Endodermal cell (in vitro differentiated cells): Measurements from ENCODE around the gene HOXD3. TPM values are rescaled to one million over a fixed set of nuclear protein-coding genes. Genes with fewer than 3 reads are reported as not detected.

ENCODE experiments used
- DNase-seq: peaks from one replicate; pipeline ENCODE4 v3.0.0-alpha.2; 2017
- H3K27ac ChIP-seq: 2 replicates; pipeline ENCODE4 v1.5.1; 2013; ENCODE audit warnings: mild to moderate bottlenecking, low read depth, low read length, moderate library complexity
- H3K27me3 ChIP-seq: 2 replicates; pipeline ENCODE4 v1.6.1; 2013; ENCODE audit warnings: mild to moderate bottlenecking, low read length, moderate library complexity; ENCODE audit not compliant: insufficient read depth, control insufficient read depth, poor library complexity, severe bottlenecking
- H3K36me3 ChIP-seq: 2 replicates; pipeline ENCODE4 v1.7.0; 2013; ENCODE audit warnings: mild to moderate bottlenecking, low read length, moderate library complexity; ENCODE audit not compliant: control insufficient read depth, insufficient read depth
- H3K4me1 ChIP-seq: one replicate; pipeline ENCODE4 v1.7.0; 2013; ENCODE audit warnings: low read length; ENCODE audit not compliant: control insufficient read depth, insufficient read depth
- H3K4me3 ChIP-seq: 2 replicates; pipeline ENCODE4 v1.5.1; 2013; ENCODE audit warnings: mild to moderate bottlenecking, low read length, moderate library complexity
- H3K9ac ChIP-seq: 2 replicates; pipeline ENCODE4 v1.6.1; 2013; ENCODE audit warnings: mild to moderate bottlenecking, low read length, moderate library complexity; ENCODE audit not compliant: poor library complexity, severe bottlenecking; ENCODE audit errors: extremely low read depth
- H3K9me3 ChIP-seq: 2 replicates; pipeline ENCODE4 v1.6.1; 2013; ENCODE audit warnings: mild to moderate bottlenecking, low read length, moderate library complexity; ENCODE audit not compliant: control insufficient read depth
- H3K27ac Mint-ChIP-seq: 2 replicates; pipeline ENCODE4 v1.8.0; 2020; ENCODE audit warnings: mixed read lengths
- H3K27me3 Mint-ChIP-seq: 2 replicates; pipeline ENCODE4 v1.8.0; 2021; ENCODE audit warnings: mild to moderate bottlenecking, mixed read lengths; ENCODE audit not compliant: insufficient read depth
- H3K36me3 Mint-ChIP-seq: 2 replicates; pipeline ENCODE4 v1.8.0; 2020; ENCODE audit warnings: low read depth, mixed read lengths
- H3K4me1 Mint-ChIP-seq: 2 replicates; pipeline ENCODE4 v1.8.0; 2020; ENCODE audit warnings: mixed read lengths
- H3K4me3 Mint-ChIP-seq: 2 replicates; pipeline ENCODE4 v1.8.0; 2020; ENCODE audit warnings: mild to moderate bottlenecking, moderate library complexity, mixed read lengths
- H3K9me3 Mint-ChIP-seq: 2 replicates; pipeline ENCODE4 v1.8.0; 2020; ENCODE audit warnings: mild to moderate bottlenecking, mixed read lengths
- CTCF ChIP-seq: fragments of 200-600 bp; sonication (generic); conservative IDR thresholded peaks from 2 replicates; pipeline ENCODE4 v1.5.0; 2021; ENCODE audit warnings: antibody characterized with exemption, mild to moderate bottlenecking
- WGBS, 2 experiments: methylation state at CpG; one replicate each; pipeline versions ENCODE4 v1.1.5 to v1.1.7; 2013; ENCODE audit warnings: missing lambda C conversion rate in 2 of 2, mixed read lengths in 1 of 2; ENCODE audit not compliant: insufficient coverage in 1 of 2, insufficient read length in 1 of 2; 5-methylcytosine and 5-hydroxymethylcytosine counted together
- total RNA-seq, 2 donors: library from RNA; stranded (reverse); fragmentation: NEBNext Ultra II Directional in 1 of 2; extraction: Animal tissue kit (Norgen Biotek cat#: 25700) in 1 of 2; gene quantifications; 2 replicates in 1 of 2; 3 replicates in 1 of 2; pipeline ENCODE4 v1.2.1, GENCODE V29; 2021

The HOXD3 gene
- total RNA-seq, 2 donors from 2014 or later: not detected

GRCh38 chr2:176111846-176112374, 45.2 kb upstream of the HOXD3 start:
- H3K27ac Mint-ChIP-seq: no peak overlapping the region
- no peak overlapping the region for H3K27ac ChIP-seq
- no peaks in the 10 kb centered on the region for H3K36me3 Mint-ChIP-seq
- no peak for TF ChIP-seq CTCF
- H3K9ac ChIP-seq: no peak overlapping the region
- peaks cover 8% of the 10 kb centered on the region for H3K9me3 Mint-ChIP-seq
- H3K4me3 Mint-ChIP-seq: no peak overlapping the region
- H3K4me3 ChIP-seq: no peak overlapping the region
- H3K27me3 ChIP-seq: peaks cover 99% of the 10 kb centered on the region
- H3K27me3 Mint-ChIP-seq: peaks cover 97% of the 10 kb centered on the region
- H3K36me3 ChIP-seq: no peaks in the 10 kb centered on the region
- H3K4me1 Mint-ChIP-seq: peaks cover 6% of the 10 kb centered on the region
- WGBS, 2 experiments: 7 to 8% methylated on average over 26 to 29 of the region's 29 CpGs
- peak; percentile 56 for DNase-seq
- H3K4me1 ChIP-seq: no peaks in the 10 kb centered on the region
- H3K9me3 ChIP-seq: peaks cover 6% of the 10 kb centered on the region

GRCh38 chr2:176112375-176113302, 44.5 kb upstream of the HOXD3 start:
- peak; percentile 58 for DNase-seq
- H3K9me3 ChIP-seq: peaks cover 10% of the 10 kb centered on the region
- no peaks in the 10 kb centered on the region for H3K36me3 Mint-ChIP-seq
- H3K27ac Mint-ChIP-seq: no peak overlapping the region
- H3K27ac ChIP-seq: no peak overlapping the region
- peaks cover 99% of the 10 kb centered on the region for H3K27me3 Mint-ChIP-seq
- TF ChIP-seq CTCF: no peak
- H3K27me3 ChIP-seq: peaks cover 100% of the 10 kb centered on the region
- no peak overlapping the region for H3K4me3 Mint-ChIP-seq
- no peak overlapping the region for H3K4me3 ChIP-seq
- WGBS, 2 experiments: 7 to 12% methylated on average over 22 to 40 of the region's 40 CpGs
- peaks cover 2% of the 10 kb centered on the region for H3K4me1 Mint-ChIP-seq
- no peaks in the 10 kb centered on the region for H3K4me1 ChIP-seq
- no peak overlapping the region for H3K9ac ChIP-seq
- peaks cover 13% of the 10 kb centered on the region for H3K9me3 Mint-ChIP-seq
- H3K36me3 ChIP-seq: no peaks in the 10 kb centered on the region

- Histone ChIP-seq H3K4me1 (no peaks in the 10 kb centered on the region), H3K27ac (no peak overlapping the region), H3K4me3 (no peak overlapping the region), H3K9me3 (peaks cover 10% of the 10 kb centered on the region), H3K36me3 (no peaks in the 10 kb centered on the region), H3K9ac (no peak overlapping the region), H3K27me3 (peaks cover 100% of the 10 kb centered on the region)
- no peak overlapping the region for H3K4me3 Mint-ChIP-seq
- peak; percentile 58 for DNase-seq
- WGBS, 2 experiments: 6 to 9% methylated on average over 24 to 26 of the region's 26 CpGs
- H3K4me1 Mint-ChIP-seq: no peaks in the 10 kb centered on the region
- H3K9me3 Mint-ChIP-seq: peaks cover 13% of the 10 kb centered on the region
- H3K27ac Mint-ChIP-seq: no peak overlapping the region
- peaks cover 100% of the 10 kb centered on the region for H3K27me3 Mint-ChIP-seq
- no peaks in the 10 kb centered on the region for H3K36me3 Mint-ChIP-seq
- no peak for TF ChIP-seq CTCF
These were observed 42.8 kb upstream of the HOXD3 start for GRCh38 chr2:176114120-176114929.
